Stomach (tissue), 9 donors: ENCODE measurements around the gene RRP15. TPM values are rescaled to one million over a fixed set of nuclear protein-coding genes. Genes with fewer than 3 reads are reported as not detected.

Experiments
- DNase-seq, 2 donors: peaks; one replicate each; pipeline versions ENCODE4 v3.0.0 to v3.0.0-alpha.2; 2013 to 2019
- H3K27ac ChIP-seq, 5 donors: fragments of 200-600 bp in 4 of 5; sonication (generic) in 4 of 5; one replicate each; pipeline ENCODE4 v1.5.1; 2013 to 2019; ENCODE audit warnings: mild to moderate bottlenecking in 1 of 5, moderate library complexity in 1 of 5
- H3K27me3 ChIP-seq, 3 donors: fragments of 200-600 bp; sonication (generic); one replicate each; pipeline ENCODE4 v1.5.1; 2017 to 2019; ENCODE audit warnings: mixed run types in 1 of 3
- H3K36me3 ChIP-seq, 4 donors: fragments of 200-600 bp; sonication (generic); 1 replicate in 3 of 4; 2 replicates in 1 of 4; pipeline ENCODE4 v1.5.1; 2016 to 2019
- H3K4me1 ChIP-seq, 4 donors: fragments of 200-600 bp; sonication (generic); one replicate each; pipeline ENCODE4 v1.5.1; 2016 to 2019
- H3K4me3 ChIP-seq, 4 donors: fragments of 200-600 bp; sonication (generic) in 3 of 4; one replicate each; pipeline ENCODE4 v1.5.1; 2016 to 2019; ENCODE audit warnings: mild to moderate bottlenecking in 1 of 4
- H3K9me3 ChIP-seq, 4 donors: fragments of 200-600 bp; sonication (generic); one replicate each; pipeline ENCODE4 v1.5.1; 2016 to 2019
- CTCF ChIP-seq, 7 experiments: fragments of 450-650 bp in 4 of 7; fragments of 200-600 bp in 3 of 7; sonication (generic) in 3 of 7; IDR thresholded peaks; one replicate each; pipeline ENCODE4 v1.5.1; 2016 to 2019; ENCODE audit warnings: antibody characterized with exemption in 7 of 7, control low read depth in 2 of 7, mild to moderate bottlenecking in 1 of 7
- EP300 ChIP-seq: sonication (generic); formaldehyde crosslinking; IDR thresholded peaks from one replicate; pipeline ENCODE4 v1.6.1; 2017; ENCODE audit warnings: antibody characterized with exemption
- POLR2A ChIP-seq, 4 donors: fragments of 450-650 bp; IDR thresholded peaks; one replicate each; pipeline ENCODE4 v1.6.1; 2016; ENCODE audit warnings: antibody characterized with exemption in 4 of 4, control low read depth in 2 of 4, mild to moderate bottlenecking in 1 of 4, moderate library complexity in 1 of 4
- POLR2AphosphoS5 ChIP-seq, 3 donors: sonication (generic); formaldehyde crosslinking; IDR thresholded peaks; one replicate each; pipeline ENCODE4 v1.6.1; 2016; ENCODE audit warnings: antibody characterized with exemption in 3 of 3
- WGBS, 5 donors: extraction: QIAGEN DNeasy Blood & Tissue Kit in 3 of 5; methylation state at CpG; one replicate each; pipeline versions ENCODE4 v1.1.5 to v1.1.7; 2013 to 2018; 5-methylcytosine and 5-hydroxymethylcytosine counted together
- intact Hi-C: fragments of 100-400 bp; cut with DNase I; formaldehyde crosslinking; loops from one replicate; pipeline ENCODE4 v1.15.1; 2023; ENCODE audit warnings: low total_unique reads
- polyA plus RNA-seq, 3 donors: library from polyadenylated mRNA; stranded (reverse); fragments of 200-250 nt; gene quantifications; one replicate each; pipeline ENCODE4 v1.2.3, GENCODE V29; 2013
- total RNA-seq, 5 donors: library from RNA; depleted of rRNA; stranded (reverse); fragments of >200 nt; gene quantifications; one replicate each; pipeline versions ENCODE4 v1.1.0 to v1.2.3, GENCODE V29; 2014 to 2016
- donor health status: healthy with polysubstance abuse.
- donor health status: Bipolar disorder and iron deficiency.
- donor health status: healthy.

The RRP15 gene
- total and polyA plus RNA-seq, 8 donors, result 2.6 to 70.1 (median 8.9) TPM

- WGBS, 5 donors, result 43 to 65% (median 55%) methylated on average over 8 of the region's 8 CpGs
- DNase-seq, result peak in 1 of 2 donors; percentile 85
- Histone ChIP-seq H3K27me3 (no peaks in the 10 kb centered on the region), H3K27ac (peak overlapping the region in 1 of 5 donors; percentile 22), H3K4me1 (peaks cover 9 to 53% (median 40%) of the 10 kb centered on the region in 4 donors), H3K36me3 (no peaks in the 10 kb centered on the region), H3K9me3 (no peaks in the 10 kb centered on the region), H3K4me3 (no peak overlapping the region)
- peak in 1 of 3 donors; percentile 26 for TF ChIP-seq POLR2AphosphoS5 (IDR thresholded peaks at IDR 0.05)
- TF ChIP-seq CTCF (IDR thresholded peaks at IDR 0.05), result no peak
- intact Hi-C loops, result no loop called here
Observed at GRCh38 chr1:218371927-218372672, 87.0 kb downstream of the RRP15 start.

GRCh38 chr1:218374401-218375353, 89.6 kb downstream of the RRP15 start:
- H3K36me3 ChIP-seq, result no peaks in the 10 kb centered on the region
- no peaks in the 10 kb centered on the region for H3K27me3 ChIP-seq
- WGBS, 5 donors, result 32 to 42% (median 41%) methylated on average over 7 of the region's 7 CpGs
- intact Hi-C loops, result no loop called here
- TF ChIP-seq CTCF (IDR thresholded peaks at IDR 0.05), result no peak
- TF ChIP-seq POLR2A (IDR thresholded peaks at IDR 0.05), result no peak
- TF ChIP-seq POLR2AphosphoS5 (IDR thresholded peaks at IDR 0.05), result no peak
- no peak for TF ChIP-seq EP300
- peaks cover 0 to 54% (median 34%) of the 10 kb centered on the region in 4 donors for H3K4me1 ChIP-seq
- H3K4me3 ChIP-seq, result no peak overlapping the region
- H3K9me3 ChIP-seq, result no peaks in the 10 kb centered on the region
- H3K27ac ChIP-seq, result peak overlapping the region in 4 of 5 donors; percentile 11 to 66 (median 31)
- DNase-seq, result no peak

GRCh38 chr1:218376722-218377121, 91.6 kb downstream of the RRP15 start:
- WGBS, 5 donors, result 61 to 80% (median 74%) methylated on average over 2 of the region's 2 CpGs

More at GRCh38 chr1:218376722-218377121, 91.6 kb downstream of the RRP15 start:
- Histone ChIP-seq H3K9me3 (no peaks in the 10 kb centered on the region), H3K36me3 (no peaks in the 10 kb centered on the region), H3K27me3 (no peaks in the 10 kb centered on the region), H3K27ac (no peak overlapping the region), H3K4me1 (peaks cover 6 to 64% (median 37%) of the 10 kb centered on the region in 4 donors), H3K4me3 (no peak overlapping the region)
- intact Hi-C loops, result no loop called here
- no peak for DNase-seq
- TF ChIP-seq CTCF (IDR thresholded peaks at IDR 0.05) (no peak), EP300 (no peak), POLR2A (IDR thresholded peaks at IDR 0.05) (no peak), POLR2AphosphoS5 (IDR thresholded peaks at IDR 0.05) (no peak)
